ENCODE measurements around the gene FOXE1.

DNA sequence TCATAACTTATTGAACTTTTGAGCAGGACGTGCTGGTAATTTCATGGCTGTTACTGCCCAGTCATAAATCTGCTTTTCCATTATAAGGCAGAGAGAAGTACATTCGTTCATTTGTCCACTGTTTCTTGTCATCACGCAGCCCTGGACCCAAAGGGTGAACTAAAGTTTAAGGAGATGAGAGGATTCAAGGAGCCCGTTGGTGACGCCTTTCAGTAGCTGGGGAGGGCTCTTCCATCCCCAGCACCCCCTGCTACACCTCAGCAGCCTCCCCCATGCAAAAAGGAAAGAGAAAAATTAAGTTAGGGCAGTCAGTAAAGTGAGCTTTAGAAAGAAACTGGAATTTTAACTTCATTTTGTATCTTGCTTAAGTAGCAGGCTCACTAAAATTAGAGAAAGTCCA is 2.9 kb downstream of the FOXE1 start:
- TF ChIP-seq, protein P1, sequence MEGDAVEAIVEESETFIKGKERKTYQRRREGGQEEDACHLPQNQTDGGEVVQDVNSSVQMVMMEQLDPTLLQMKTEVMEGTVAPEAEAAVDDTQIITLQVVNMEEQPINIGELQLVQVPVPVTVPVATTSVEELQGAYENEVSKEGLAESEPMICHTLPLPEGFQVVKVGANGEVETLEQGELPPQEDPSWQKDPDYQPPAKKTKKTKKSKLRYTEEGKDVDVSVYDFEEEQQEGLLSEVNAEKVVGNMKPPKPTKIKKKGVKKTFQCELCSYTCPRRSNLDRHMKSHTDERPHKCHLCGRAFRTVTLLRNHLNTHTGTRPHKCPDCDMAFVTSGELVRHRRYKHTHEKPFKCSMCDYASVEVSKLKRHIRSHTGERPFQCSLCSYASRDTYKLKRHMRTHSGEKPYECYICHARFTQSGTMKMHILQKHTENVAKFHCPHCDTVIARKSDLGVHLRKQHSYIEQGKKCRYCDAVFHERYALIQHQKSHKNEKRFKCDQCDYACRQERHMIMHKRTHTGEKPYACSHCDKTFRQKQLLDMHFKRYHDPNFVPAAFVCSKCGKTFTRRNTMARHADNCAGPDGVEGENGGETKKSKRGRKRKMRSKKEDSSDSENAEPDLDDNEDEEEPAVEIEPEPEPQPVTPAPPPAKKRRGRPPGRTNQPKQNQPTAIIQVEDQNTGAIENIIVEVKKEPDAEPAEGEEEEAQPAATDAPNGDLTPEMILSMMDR (IDR thresholded peaks at IDR 0.05): no peak
- TF ChIP-seq POLR2A (IDR thresholded peaks at IDR 0.05): no peak
